LNCaP clone FGC (cell line): ENCODE data around the gene MMP21.
A peak's percentile ranks its signal among the peaks of the same experiment; 100 is the strongest.

Experiments
- DNase-seq: peaks from one replicate; pipeline ENCODE4 v3.0.0-alpha.2; 2011; ENCODE audit warnings: low read depth
- H3K4me3 ChIP-seq: 2 replicates; pipeline ENCODE4 v1.5.1; 2011; ENCODE audit warnings: mild to moderate bottlenecking, low read depth, low read length, control low read depth
- TF ChIP-seq, protein P1 (sequence below): IDR thresholded peaks from 2 replicates; pipeline ENCODE4 v1.5.1; 2012; ENCODE audit warnings: mild to moderate bottlenecking; ENCODE audit not compliant: control insufficient read depth, insufficient read depth; ENCODE audit errors: extremely low read depth

MMP21 gene

DNA sequence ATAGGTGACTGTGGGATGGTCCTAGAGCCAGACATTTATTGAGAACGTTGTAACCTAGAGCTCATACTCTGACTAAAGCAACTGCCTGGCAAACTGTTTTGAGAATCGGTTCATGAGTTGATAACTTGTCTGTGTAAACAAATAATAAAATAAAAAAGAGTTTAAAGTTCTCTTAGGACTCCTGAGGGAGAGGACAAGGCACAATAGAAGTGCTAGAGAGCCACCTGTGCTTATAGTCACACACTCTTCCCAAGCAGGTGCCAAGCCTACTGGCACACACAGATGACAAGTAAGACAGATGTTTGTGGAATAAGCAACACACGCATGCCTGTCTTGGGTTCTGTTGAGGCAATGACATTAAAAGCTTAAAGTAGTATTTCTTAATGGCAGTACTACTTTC lies 48.2 kb downstream of the MMP21 start:
- TF ChIP-seq, protein P1, sequence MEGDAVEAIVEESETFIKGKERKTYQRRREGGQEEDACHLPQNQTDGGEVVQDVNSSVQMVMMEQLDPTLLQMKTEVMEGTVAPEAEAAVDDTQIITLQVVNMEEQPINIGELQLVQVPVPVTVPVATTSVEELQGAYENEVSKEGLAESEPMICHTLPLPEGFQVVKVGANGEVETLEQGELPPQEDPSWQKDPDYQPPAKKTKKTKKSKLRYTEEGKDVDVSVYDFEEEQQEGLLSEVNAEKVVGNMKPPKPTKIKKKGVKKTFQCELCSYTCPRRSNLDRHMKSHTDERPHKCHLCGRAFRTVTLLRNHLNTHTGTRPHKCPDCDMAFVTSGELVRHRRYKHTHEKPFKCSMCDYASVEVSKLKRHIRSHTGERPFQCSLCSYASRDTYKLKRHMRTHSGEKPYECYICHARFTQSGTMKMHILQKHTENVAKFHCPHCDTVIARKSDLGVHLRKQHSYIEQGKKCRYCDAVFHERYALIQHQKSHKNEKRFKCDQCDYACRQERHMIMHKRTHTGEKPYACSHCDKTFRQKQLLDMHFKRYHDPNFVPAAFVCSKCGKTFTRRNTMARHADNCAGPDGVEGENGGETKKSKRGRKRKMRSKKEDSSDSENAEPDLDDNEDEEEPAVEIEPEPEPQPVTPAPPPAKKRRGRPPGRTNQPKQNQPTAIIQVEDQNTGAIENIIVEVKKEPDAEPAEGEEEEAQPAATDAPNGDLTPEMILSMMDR, result peak; percentile 32; the same call in 1 of the 2 replicates
- peak; percentile 87 for DNase-seq

DNA sequence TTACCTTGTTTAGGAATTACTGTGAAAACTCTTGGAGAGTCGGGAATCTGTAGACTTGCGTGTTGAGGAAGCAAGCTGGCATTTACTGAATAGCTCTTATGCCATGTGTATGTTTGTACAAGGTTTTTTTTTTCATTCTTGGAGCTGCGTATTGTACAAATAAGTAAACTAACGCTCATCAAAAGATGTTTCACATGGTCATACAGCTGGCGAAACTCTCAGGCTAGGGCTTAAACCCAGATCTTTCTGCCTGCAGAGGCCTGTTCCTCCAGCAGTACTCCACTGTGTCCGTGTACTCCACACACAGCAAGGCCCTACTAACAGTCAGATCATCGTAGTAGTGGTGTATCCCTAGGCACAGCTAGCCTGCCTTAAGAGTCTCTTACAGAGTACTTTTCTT lies 48.7 kb downstream of the MMP21 start:
- no peak overlapping the region for H3K4me3 ChIP-seq
- peak; percentile 56 for DNase-seq
- TF ChIP-seq, protein P1, result no peak

More for the DNA sequence above, 48.2 kb downstream of the MMP21 start:
- H3K4me3 ChIP-seq, result no peak overlapping the region

DNA sequence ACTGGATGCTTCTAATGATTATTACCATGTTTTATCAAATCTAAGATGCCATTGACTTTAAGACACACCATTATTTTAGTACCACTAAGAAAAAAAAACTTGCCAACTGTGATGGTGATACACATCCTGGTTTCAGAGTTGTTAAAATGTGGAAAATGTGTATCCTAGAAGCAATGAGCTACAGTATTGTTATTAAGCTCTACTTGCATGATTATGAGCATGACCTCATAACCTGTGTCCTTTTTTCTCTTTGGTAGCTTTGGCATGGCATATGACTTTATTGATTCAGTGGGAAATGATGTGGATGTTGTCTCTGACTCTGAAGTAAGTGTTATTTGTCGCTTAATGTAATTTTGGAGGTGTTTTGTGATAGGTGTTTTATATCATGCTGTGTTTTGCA lies 52.8 kb downstream of the MMP21 start:
- no peak for DNase-seq
- no peak overlapping the region for H3K4me3 ChIP-seq
- TF ChIP-seq, protein P1, result no peak

DNA sequence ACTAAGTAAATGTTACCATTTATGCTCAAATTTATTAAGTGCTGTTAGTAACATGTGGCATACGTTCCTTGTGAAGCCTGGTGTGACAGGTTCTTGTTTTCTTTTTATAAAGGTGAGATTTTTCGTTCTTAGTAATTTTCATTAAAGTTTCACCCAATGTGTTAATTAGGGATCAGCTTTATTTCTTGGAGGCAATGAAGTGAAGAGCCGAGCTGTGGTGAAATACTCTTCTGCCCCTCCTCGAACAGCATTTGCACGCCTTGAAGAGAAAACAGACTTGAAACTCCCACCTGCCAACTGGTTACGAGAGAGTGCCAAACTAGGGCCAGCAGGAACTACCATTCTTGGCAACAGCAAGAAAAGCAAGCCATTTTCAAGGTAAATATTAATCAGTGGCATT lies 54.6 kb downstream of the MMP21 start:
- TF ChIP-seq, protein P1, result no peak
- no peak for DNase-seq
- H3K4me3 ChIP-seq, result peak overlapping the region; percentile 77

DNA sequence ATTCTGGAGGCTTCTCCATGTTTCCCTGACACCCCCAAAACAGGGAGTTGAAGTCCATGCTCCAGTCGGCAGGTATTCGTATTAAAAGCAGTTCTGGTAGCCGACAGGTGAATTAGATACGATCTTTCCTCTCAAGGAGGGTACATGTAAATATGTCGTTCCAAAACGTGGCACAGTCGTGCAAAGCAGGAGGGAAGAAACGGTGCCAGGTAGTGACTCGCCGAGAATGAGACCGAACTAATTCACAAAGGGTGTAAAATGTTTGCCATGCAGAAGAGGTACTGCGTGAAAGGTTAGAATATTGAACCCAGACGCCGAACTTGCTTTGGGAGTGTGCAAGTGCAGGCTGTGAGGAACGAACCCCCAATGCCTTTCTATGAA lies 55.6 kb downstream of the MMP21 start:
- no peak for DNase-seq
- TF ChIP-seq, protein P1, result no peak
- H3K4me3 ChIP-seq, result peak overlapping the region; percentile 77

DNA sequence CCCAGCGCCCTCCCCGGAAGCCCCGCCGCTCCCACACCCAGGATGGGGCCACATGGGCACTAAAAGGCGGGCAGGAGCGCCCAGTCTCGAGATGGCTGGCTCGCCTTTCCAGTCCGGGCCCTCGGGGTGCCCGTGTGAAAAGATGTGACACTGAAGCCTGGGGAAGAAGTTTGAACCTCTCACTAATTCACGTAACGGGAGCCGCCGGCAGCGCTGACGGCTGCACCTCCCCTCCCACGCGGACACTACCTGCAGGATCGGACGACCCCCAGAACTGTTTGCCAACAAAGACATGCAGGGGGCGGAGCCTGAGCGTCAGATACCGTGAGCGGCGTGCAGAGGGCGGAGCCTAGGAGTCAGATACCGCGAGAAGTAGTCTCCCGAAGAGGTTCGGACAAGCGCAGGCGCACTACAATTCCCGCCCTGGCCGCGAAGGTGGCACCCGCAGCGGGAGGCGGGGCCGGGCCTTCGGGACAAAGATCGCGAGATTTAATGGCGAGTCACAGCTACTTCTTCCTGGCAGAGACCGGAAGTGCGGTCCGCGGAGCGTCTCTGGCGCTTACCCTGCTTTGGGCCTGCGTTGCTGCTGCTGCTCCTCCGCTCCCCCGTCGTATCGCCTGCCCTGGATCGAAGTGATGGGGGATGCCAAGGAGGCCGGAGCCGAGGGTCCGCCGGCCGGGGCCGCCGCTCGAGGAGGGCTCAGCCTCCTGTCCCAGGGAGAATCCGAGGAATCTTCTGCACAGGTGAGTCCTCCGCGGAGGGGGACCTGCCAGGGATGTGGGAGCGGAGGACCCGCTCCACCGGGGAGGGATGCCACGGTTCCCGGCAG lies 56.2 kb downstream of the MMP21 start, which contains the start of gene EDRF1:
Gene EDRF1 (plus strand): TSS at position 537 of the 829 bp plus-strand sequence. CDS start 99 bp downstream, at position 636.
- TF ChIP-seq, protein P1, result no peak
- peak; percentile 91 for DNase-seq
- peak within 1 kb of the TSS; percentile 77 for H3K4me3 ChIP-seq
